Neutrophil (primary cell): ENCODE results near the gene ASTN2.

Source experiments
- H3K27ac ChIP-seq: fragments of 200-600 bp; sonication (generic); 2 replicates; pipeline ENCODE4 v1.5.1; 2016; ENCODE audit warnings: mild to moderate bottlenecking, moderate library complexity
- H3K27me3 ChIP-seq: fragments of 200-600 bp; sonication (generic); 2 replicates; pipeline ENCODE4 v1.6.0; 2016; ENCODE audit warnings: mild to moderate bottlenecking
- H3K36me3 ChIP-seq: fragments of 200-600 bp; sonication (generic); 2 replicates; pipeline ENCODE4 v1.5.1; 2017
- H3K4me1 ChIP-seq, 2 experiments: fragments of 200-600 bp in 1 of 2; sonication (generic) in 1 of 2; 1 replicate in 1 of 2; 2 replicates in 1 of 2; pipeline versions ENCODE4 v1.5.1 to v1.6.1; 2013 to 2016; ENCODE audit warnings: low read depth in 1 of 2, low read length in 1 of 2, mild to moderate bottlenecking in 1 of 2, moderate library complexity in 1 of 2; ENCODE audit not compliant: control insufficient read depth in 1 of 2, insufficient read depth in 1 of 2
- H3K4me3 ChIP-seq, 2 experiments: fragments of 200-600 bp in 1 of 2; sonication (generic) in 1 of 2; 1 replicate in 1 of 2; 2 replicates in 1 of 2; pipeline ENCODE4 v1.5.1; 2013 to 2016; ENCODE audit warnings: low read depth in 1 of 2, low read length in 1 of 2, mild to moderate bottlenecking in 1 of 2, moderate library complexity in 1 of 2
- H3K9me3 ChIP-seq: fragments of 200-600 bp; sonication (generic); 2 replicates; pipeline ENCODE4 v1.5.1; 2016
- TF ChIP-seq, protein P1 (sequence below): fragments of 200-600 bp; sonication (generic); IDR thresholded peaks from 2 replicates; pipeline ENCODE4 v1.5.1; 2016; ENCODE audit warnings: antibody characterized with exemption

ASTN2 gene

DNA sequence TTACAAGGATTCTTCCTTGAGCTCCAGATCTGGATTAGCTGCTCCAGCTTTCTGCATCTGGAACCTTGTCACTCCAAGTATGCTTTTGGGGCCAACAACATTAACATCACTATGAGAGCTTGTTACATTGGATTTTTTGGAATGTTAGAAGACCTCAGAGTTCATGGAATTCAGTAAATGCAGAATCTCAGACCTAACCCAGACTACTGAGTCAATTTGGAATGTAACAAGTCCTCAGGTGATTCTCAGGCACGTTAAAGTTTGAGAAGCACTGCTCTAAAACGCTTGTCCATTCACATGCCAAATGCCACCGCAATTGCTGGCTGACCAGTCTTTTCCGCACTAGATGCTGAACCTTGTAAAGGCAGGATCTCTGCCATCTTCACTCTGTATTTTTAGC, 979.2 kb downstream of the ASTN2 start:
- Histone ChIP-seq H3K4me3 (no peak overlapping the region), H3K27ac (no peak overlapping the region)
- TF ChIP-seq, protein P1, sequence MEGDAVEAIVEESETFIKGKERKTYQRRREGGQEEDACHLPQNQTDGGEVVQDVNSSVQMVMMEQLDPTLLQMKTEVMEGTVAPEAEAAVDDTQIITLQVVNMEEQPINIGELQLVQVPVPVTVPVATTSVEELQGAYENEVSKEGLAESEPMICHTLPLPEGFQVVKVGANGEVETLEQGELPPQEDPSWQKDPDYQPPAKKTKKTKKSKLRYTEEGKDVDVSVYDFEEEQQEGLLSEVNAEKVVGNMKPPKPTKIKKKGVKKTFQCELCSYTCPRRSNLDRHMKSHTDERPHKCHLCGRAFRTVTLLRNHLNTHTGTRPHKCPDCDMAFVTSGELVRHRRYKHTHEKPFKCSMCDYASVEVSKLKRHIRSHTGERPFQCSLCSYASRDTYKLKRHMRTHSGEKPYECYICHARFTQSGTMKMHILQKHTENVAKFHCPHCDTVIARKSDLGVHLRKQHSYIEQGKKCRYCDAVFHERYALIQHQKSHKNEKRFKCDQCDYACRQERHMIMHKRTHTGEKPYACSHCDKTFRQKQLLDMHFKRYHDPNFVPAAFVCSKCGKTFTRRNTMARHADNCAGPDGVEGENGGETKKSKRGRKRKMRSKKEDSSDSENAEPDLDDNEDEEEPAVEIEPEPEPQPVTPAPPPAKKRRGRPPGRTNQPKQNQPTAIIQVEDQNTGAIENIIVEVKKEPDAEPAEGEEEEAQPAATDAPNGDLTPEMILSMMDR: no peak

DNA sequence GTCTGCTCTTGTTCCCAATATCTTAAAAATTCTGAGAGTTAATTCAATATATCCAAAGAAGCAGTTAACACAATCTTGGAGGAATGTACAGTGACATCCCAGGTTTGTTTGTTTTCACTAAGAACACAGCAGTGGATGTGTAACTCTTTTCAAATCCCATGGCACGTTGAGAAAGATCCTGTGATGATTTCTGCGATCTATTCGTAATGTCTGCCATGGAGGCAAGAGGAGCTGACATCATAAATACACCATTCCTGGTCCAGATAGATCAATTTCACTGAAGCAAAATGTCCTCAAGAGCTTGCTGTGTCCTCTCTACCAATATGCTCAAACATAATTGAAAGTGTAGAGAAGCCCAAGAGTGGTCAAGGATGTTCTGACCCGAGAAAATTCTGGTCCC, 980.5 kb downstream of the ASTN2 start:
- H3K27ac ChIP-seq: no peak overlapping the region
- H3K4me3 ChIP-seq: no peak overlapping the region
- TF ChIP-seq, protein P1: no peak
- H3K36me3 ChIP-seq: no peaks in the 10 kb centered on the region
- no peaks in the 10 kb centered on the region for H3K4me1 ChIP-seq
- H3K27me3 ChIP-seq: no peaks in the 10 kb centered on the region
- H3K9me3 ChIP-seq: no peaks in the 10 kb centered on the region

More for the DNA sequence above, 979.2 kb downstream of the ASTN2 start:
- no peaks in the 10 kb centered on the region for H3K27me3 ChIP-seq
- no peaks in the 10 kb centered on the region for H3K9me3 ChIP-seq
- no peaks in the 10 kb centered on the region for H3K36me3 ChIP-seq
- no peaks in the 10 kb centered on the region for H3K4me1 ChIP-seq

DNA sequence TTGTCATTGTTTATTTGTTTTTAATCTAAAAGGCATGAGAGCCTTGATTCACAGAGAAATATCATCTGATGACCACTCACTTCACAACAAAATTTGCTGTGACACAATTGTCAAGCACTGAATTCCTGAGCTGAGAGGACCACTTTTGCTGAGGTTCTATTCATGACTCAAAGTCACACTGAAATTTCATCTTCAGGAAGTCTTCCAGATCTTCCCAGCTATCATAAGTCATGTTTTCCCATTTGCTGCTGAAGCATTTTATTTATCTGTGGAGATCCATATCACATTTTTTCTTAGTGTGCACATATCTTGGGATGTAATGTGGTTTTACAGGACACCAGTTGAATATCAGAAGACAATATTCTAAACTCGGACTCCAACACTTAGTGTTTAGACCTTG, 982.8 kb downstream of the ASTN2 start:
- Histone ChIP-seq H3K36me3 (no peaks in the 10 kb centered on the region), H3K27me3 (no peaks in the 10 kb centered on the region), H3K27ac (no peak overlapping the region), H3K4me3 (no peak overlapping the region), H3K9me3 (no peaks in the 10 kb centered on the region), H3K4me1 (no peaks in the 10 kb centered on the region)
- TF ChIP-seq, protein P1: no peak

DNA sequence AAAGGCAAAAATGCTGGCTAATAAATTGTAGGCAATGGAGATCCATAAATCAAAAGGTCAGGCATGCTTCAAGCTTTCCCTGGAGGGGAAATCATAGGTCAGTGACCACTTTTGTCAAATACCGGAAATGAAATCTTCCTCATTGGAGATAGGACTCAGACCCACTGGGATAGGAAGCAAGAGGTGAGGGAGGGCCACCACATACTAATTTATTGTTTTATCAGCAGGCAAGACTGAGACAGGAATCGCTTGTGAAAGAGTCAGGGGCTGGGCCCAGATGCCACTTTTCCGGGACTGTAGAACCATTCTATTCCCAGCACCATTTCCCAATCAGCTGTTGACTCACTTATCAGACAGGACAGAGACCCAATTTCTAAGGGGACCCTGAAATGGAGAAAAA, 984.0 kb downstream of the ASTN2 start:
- TF ChIP-seq, protein P1: no peak
- H3K27me3 ChIP-seq: no peaks in the 10 kb centered on the region
- H3K27ac ChIP-seq: no peak overlapping the region
- H3K36me3 ChIP-seq: no peaks in the 10 kb centered on the region
- no peaks in the 10 kb centered on the region for H3K4me1 ChIP-seq
- H3K9me3 ChIP-seq: no peaks in the 10 kb centered on the region
- no peak overlapping the region for H3K4me3 ChIP-seq

DNA sequence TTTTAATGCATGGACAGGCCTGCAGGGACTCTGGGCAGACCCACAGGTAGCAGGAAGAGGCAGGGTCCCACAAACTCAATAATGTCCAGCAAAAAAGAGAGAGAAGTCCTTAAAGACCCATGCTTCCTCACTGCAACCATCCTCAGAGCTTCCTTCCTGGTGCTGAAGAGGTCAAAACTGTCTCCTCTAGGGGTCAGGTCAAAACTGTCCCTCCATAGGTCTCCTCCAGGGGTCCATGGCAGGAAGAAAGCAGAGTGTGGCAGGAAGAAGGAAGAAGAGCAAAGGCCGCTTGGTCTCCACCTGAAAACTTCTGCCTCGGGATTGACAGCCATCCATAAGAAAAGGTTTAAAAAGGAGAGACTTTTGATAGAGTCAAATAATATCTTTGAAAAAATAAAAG, 989.6 kb downstream of the ASTN2 start:
- Histone ChIP-seq H3K36me3 (no peaks in the 10 kb centered on the region), H3K4me3 (no peak overlapping the region), H3K9me3 (no peaks in the 10 kb centered on the region), H3K27me3 (no peaks in the 10 kb centered on the region), H3K27ac (no peak overlapping the region), H3K4me1 (no peaks in the 10 kb centered on the region)
- TF ChIP-seq, protein P1: no peak

DNA sequence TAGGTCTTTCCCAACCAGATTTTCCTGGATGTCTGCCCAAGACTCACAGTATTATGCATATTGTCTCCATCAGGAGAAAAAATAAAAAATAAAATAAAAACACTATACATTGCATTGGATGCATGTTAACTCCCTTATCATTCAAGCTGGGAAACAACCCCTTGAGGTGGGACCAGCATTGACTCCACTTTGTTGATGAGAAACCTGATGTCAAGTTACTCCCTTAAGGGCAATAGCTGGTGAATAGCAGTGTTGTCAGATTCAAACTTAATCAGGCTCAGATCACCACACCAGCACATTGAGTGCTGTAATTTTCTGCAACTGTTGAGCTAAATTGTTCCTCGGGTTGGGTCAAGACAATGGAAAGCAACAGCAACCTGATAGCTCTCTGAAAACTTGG, 991.7 kb downstream of the ASTN2 start:
- Histone ChIP-seq H3K4me1 (no peaks in the 10 kb centered on the region), H3K27ac (no peak overlapping the region), H3K27me3 (no peaks in the 10 kb centered on the region), H3K4me3 (no peak overlapping the region), H3K9me3 (no peaks in the 10 kb centered on the region), H3K36me3 (no peaks in the 10 kb centered on the region)
- TF ChIP-seq, protein P1: no peak
